HG03558 (cell line): ENCODE measurements around the gene ZDHHC13.
"Not testable (repeated sequence)": the region's sequence is repeated elsewhere in the genome, so short reads cannot be mapped to it uniquely, and the experiment has no call there.

Experiments used
- ATAC-seq: cut with Tn5 transposase; IDR thresholded peaks from one replicate; pipeline ENCODE4 v1.9.1; 2021; ENCODE audit warnings: moderate number of reproducible peaks; ENCODE audit not compliant: unreplicated experiment; ENCODE audit errors: extremely low read depth

The ZDHHC13 gene

DNA sequence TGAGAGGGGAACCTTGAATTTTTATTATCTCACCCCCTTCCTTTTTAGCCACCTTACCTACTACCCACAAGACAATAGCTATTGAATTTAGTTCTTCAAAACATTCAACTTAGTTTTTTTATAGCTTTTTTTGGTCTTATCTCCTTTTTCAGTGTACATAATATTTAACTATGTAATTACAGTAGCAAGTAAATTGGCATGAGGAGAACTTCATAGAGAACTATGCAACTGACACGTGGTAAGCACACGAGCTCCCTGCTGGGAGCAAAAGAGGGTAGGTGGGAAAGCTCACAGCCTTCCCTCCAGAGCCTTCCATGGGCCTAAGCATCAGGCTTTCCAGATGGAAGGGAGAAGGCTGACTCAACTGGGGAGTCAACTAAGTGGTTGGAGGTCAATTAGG lies 22.1 kb upstream of the ZDHHC13 start:
- ATAC-seq, result no peak

- no peak for ATAC-seq
Observed at GRCh38 chr11:19099093-19099492, 17.9 kb upstream of the ZDHHC13 start.

DNA sequence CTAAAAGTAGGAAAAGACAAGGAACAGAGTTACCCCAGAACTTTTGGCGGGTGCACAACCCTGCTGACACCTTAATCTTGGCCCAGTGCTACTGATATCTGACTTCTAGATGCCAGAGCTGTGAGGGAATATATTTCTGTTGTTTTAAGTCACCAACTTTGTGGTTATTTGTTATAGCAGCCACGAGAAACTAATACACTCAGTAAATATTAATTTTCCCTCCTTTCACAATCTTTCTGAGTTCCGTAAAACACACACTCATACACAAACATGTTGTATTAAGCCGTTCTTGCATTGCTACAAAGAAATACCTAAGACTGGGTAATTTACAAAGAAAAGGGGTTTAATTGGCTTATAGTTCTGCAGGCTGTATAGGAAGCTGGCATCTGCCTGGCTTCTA lies 16.1 kb upstream of the ZDHHC13 start:
- no peak for ATAC-seq

DNA sequence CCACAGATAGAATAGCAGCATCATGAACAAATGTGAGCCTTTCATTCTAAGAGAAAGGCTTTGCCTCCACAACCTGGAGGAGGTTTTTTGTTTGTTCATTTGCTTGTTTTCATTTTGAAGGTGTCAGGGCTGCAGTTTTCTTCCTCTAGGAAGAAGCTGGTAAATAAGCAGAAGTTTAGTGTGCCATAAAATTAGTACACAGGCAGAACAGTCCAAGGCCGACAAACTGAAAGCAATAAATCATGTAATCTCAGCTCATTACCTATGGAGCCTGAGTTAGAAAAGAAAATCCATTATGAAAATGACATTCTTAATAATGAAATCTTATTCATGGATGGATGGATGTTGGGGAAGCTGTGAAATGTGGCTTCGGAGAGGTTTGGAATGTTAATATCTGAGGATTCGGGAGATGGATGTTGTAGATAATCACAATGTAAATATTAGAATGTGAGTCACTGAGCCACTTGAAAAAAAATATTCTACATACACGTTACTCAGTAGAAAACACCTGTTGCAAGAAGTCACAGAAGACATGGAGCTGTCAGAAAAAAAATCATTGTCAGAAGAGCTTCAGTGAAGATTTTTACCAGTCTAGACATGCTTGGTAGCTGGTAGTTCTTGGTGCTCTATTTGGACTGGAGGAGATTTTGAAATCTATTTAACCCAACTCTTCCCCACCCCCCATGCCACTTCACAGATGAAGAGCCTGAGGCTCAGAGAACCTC lies 15.0 kb upstream of the ZDHHC13 start:
- no peak for ATAC-seq

- no peak for ATAC-seq
Observed at GRCh38 chr11:19102521-19102900, 14.5 kb upstream of the ZDHHC13 start.

- ATAC-seq, result no peak
Observed at GRCh38 chr11:19105011-19105410, 12.0 kb upstream of the ZDHHC13 start.

DNA sequence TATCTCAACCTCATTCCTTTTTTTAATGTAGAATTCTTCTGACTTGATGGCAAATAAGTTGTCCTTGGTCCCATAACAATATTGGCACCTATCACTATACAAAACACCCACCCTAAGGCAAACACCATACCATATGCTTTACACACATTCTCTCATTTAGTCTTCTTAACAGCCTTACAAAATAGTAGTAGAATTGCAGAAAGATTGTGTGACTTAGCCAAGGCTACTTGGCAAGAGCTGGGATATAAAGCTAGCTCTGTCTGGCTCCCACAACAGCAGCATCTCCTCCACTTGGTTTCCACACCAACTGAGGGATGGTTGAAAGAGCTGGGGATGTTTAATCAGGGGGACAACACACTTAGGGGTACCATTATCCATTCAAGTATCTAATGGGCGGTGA lies 9.8 kb upstream of the ZDHHC13 start:
- ATAC-seq, result no peak

- no peak for ATAC-seq
Observed at GRCh38 chr11:19110295-19110694, 6.7 kb upstream of the ZDHHC13 start.

GRCh38 chr11:19111809-19112208 lies 5.2 kb upstream of the ZDHHC13 start:
- no peak for ATAC-seq

GRCh38 chr11:19116276-19116970 lies 545 bp upstream of the ZDHHC13 start:
- no peak for ATAC-seq

- ATAC-seq, result no peak
Observed at GRCh38 chr11:19117760-19118097, 761 bp downstream of the ZDHHC13 start.

DNA sequence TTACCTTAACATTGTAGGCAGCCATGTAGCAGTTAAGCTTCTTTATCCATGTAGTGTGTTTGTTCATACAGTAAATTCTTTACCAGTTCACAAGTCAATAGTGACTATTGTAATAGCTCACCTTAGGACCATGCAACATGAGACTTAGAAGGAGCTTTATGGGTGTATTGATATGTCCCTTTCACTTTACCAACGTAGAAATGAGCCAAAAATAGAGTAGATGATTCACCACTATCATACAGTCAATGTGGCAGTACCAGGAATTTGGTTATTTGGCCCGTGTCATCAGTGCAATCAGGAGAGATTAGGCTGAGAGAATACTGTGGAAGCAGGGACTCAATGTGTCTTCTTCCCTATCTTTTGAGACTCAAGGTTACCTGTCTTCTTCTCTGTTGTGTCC lies 4.7 kb downstream of the ZDHHC13 start:
- ATAC-seq, result no peak

- no peak for ATAC-seq
Observed at GRCh38 chr11:19122960-19123615, 6.1 kb downstream of the ZDHHC13 start.

DNA sequence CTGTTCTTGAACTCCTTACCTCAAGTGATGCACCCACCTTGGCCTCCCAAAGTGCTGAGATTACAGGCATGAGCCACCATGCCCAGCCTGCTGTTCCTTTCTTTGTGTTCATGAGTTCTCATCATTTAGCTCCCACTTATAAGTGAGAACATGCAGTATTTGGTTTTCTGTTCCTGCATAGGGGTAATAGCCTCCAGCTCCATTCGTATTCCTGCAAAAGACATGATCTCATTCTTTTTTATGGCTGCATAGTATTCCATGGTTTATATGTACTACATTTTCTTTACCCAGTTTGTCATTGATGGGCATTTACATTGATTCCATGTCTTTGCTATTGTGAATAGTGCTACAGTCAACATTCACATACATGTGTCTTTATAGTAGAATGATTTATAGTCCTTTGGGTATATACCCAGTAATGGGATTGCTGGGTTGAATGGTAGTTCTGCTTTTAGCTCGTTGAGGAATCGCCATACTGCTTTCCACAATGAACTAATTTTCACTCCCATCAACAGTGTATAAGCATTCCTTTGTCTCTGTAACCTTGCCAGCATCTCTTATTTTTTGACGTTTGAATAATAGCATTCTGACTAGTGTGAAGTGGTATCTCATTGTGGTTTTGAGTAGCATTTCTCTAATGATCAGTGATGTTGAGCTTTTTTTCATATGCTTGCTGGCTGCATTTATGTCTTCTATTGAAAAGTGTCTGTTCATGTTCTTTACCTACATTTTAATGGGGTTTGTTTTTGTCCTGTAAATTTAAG lies 9.8 kb downstream of the ZDHHC13 start:
- not testable (repeated sequence) for ATAC-seq

DNA sequence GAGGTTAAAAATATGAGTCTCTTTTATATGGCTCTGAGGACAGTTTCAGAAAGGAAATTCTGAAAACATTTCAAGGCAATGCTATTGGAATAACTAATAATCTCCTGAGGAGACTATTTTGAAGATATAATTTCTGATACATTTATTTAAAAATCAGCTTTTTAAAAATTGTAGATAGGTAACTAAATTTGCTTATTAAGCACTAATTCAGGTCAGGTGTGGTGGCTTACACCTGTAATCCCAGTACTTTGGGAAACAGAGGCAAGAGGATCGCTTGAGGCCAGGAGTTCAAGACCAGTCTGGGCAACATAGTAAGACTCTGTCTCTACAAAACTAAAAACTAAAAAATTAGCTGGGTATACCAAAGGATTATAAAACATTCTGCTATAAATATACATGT lies 17.0 kb downstream of the ZDHHC13 start:
- no peak for ATAC-seq

- not testable (repeated sequence) for ATAC-seq
Observed at GRCh38 chr11:19136884-19137283, 19.9 kb downstream of the ZDHHC13 start.

DNA sequence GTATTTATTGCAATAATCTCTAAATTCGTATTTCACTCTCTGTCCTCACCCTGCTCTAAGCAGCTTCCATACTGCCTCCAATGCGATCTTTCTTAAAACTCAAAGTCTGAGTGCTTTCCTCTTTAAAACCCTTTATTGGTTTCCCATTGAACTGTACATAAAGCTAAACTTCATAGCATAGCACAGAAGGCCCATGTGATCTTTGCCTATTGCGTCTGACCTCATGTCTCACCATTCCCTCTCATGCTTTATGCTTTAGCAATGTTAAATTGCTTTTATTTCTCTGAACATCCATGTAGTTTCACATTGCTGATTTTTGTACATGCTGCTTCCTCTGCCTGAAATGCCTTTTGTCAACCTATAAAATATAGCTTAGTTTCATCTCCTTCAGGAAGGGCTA lies 28.4 kb downstream of the ZDHHC13 start:
- ATAC-seq, result no peak

GRCh38 chr11:19156892-19157291 lies 39.9 kb downstream of the ZDHHC13 start:
- no peak for ATAC-seq

DNA sequence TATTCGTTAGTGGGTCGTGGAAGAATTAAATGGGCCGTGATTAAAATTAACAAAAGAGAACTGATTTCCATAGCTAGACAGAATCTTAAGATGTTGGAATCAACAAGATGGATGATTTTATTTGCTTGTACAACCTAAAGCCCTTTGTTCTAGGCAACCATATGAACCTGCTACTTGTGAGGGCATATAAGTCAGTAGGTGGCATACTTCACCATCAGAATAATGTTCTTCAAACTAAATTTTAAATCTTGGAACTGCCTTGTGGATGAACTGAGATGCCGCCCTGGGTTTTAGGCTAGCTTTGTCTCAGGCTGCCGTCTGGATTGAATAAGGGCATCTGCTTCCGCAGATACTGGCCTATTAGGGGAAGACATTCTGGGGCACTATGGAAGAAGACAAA lies 43.9 kb downstream of the ZDHHC13 start:
- no peak for ATAC-seq

GRCh38 chr11:19161651-19162050 lies 44.7 kb downstream of the ZDHHC13 start:
- no peak for ATAC-seq

DNA sequence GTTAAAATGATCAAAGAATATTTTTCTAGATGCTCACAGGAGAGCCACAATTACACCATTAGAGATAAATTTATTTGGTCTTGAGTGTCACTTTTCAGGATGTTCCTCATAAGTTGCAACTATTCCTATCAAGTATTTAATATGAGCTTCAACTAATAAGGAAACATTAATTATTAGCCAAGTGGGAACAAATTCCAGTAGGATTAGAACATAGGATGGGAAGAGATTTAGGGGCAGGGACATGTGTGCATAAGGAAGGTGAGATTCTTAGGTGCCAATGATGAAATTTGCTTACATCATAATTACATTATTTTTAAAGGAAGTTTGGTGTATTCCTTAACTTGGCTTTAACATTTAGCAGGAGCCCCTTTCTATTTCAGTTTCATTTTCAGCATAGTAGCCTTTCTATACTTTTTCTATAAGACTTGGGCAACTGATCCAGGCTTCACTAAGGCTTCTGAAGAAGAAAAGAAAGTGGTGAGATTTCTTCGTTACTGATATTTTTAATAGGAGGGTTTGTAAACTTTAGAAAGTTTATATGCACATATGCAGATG lies 46.1 kb downstream of the ZDHHC13 start:
- ATAC-seq, result no peak
